GM23338 (cell line): ENCODE measurements around the gene A3GALT2. TPM values are rescaled to one million over a fixed set of nuclear protein-coding genes. Genes with fewer than 3 reads are reported as not detected.

ENCODE experiments used
- ATAC-seq: fragments of 200-7000 bp; cut with Tn5 transposase; 3 replicates; pipeline ENCODE4 v1.9.1; 2020
- DNase-seq: peaks from one replicate; pipeline ENCODE4 v3.0.0-alpha.2; 2015; ENCODE audit warnings: low spot score
- H2AFZ ChIP-seq: fragments of 200-600 bp; sonication (generic); 2 replicates; pipeline ENCODE4 v1.8.0; 2016; ENCODE audit warnings: antibody characterized with exemption, mild to moderate bottlenecking, moderate library complexity
- H3F3A ChIP-seq: fragments of 200-600 bp; sonication (generic); replicated peaks from 2 replicates; pipeline ENCODE4 v1.8.0; 2017; ENCODE audit warnings: antibody characterized with exemption, mixed run types, low read depth
- H3K27ac ChIP-seq: fragments of 200-600 bp; sonication (generic); 2 replicates; pipeline ENCODE4 v1.6.1; 2016; ENCODE audit warnings: low read depth
- H3K27me3 ChIP-seq: fragments of 200-600 bp; sonication (generic); 2 replicates; pipeline ENCODE4 v1.8.0; 2016; ENCODE audit warnings: mild to moderate bottlenecking, mixed run types, moderate library complexity; ENCODE audit not compliant: insufficient read depth
- H3K36me3 ChIP-seq: fragments of 200-600 bp; sonication (generic); 2 replicates; pipeline ENCODE4 v1.8.0; 2016; ENCODE audit warnings: mild to moderate bottlenecking; ENCODE audit not compliant: insufficient read depth
- H3K4me1 ChIP-seq: fragments of 200-600 bp; sonication (generic); 2 replicates; pipeline ENCODE4 v1.8.0; 2016; ENCODE audit warnings: mild to moderate bottlenecking, moderate library complexity; ENCODE audit not compliant: insufficient read depth
- H3K4me2 ChIP-seq: fragments of 200-600 bp; sonication (generic); 2 replicates; pipeline ENCODE4 v1.7.1; 2017; ENCODE audit warnings: mixed run types
- H3K4me3 ChIP-seq: fragments of 200-600 bp; sonication (generic); 2 replicates; pipeline ENCODE4 v1.6.1; 2016; ENCODE audit warnings: mixed run types
- H3K79me2 ChIP-seq: fragments of 200-600 bp; sonication (generic); replicated peaks from 2 replicates; pipeline ENCODE4 v1.8.0; 2017; ENCODE audit warnings: mild to moderate bottlenecking; ENCODE audit not compliant: insufficient read depth
- H3K9me2 ChIP-seq: fragments of 200-600 bp; sonication (generic); 2 replicates; pipeline ENCODE4 v1.8.0; 2017; ENCODE audit not compliant: insufficient read depth
- H4K20me1 ChIP-seq: fragments of 200-600 bp; sonication (generic); replicated peaks from 2 replicates; pipeline ENCODE4 v1.8.0; 2017; ENCODE audit warnings: mild to moderate bottlenecking; ENCODE audit not compliant: insufficient read depth
- H3K27ac Mint-ChIP-seq: 2 replicates; pipeline ENCODE4 v1.8.0; 2020; ENCODE audit warnings: inconsistent platforms, mild to moderate bottlenecking, moderate library complexity, mixed read lengths
- H3K27me3 Mint-ChIP-seq: 3 replicates; pipeline ENCODE4 v1.8.0; 2022; ENCODE audit warnings: low read depth, mild to moderate bottlenecking, moderate library complexity, mixed read lengths, inconsistent platforms; ENCODE audit not compliant: insufficient read depth, poor library complexity
- H3K36me3 Mint-ChIP-seq: 3 replicates; pipeline ENCODE4 v1.8.0; 2021; ENCODE audit warnings: low read depth, mild to moderate bottlenecking, inconsistent platforms, moderate library complexity, mixed read lengths
- H3K4me1 Mint-ChIP-seq: 3 replicates; pipeline ENCODE4 v1.8.0; 2020; ENCODE audit warnings: mild to moderate bottlenecking, inconsistent platforms, mixed read lengths
- H3K4me3 Mint-ChIP-seq: 3 replicates; pipeline ENCODE4 v1.8.0; 2021; ENCODE audit warnings: moderate library complexity, mild to moderate bottlenecking, inconsistent platforms, mixed read lengths
- H3K9me3 Mint-ChIP-seq: 3 replicates; pipeline ENCODE4 v1.8.0; 2020; ENCODE audit warnings: moderate library complexity, mild to moderate bottlenecking, inconsistent platforms, mixed read lengths
- CREB1 ChIP-seq: fragments of 250-450 bp; sonication (Bioruptor Pico); IDR thresholded peaks from 2 replicates; pipeline ENCODE4 v1.5.0; 2020; ENCODE audit warnings: low read depth, mild to moderate bottlenecking, moderate library complexity
- ETS1 ChIP-seq: IDR thresholded peaks from 2 replicates; pipeline ENCODE4 v1.6.1; 2016; ENCODE audit warnings: antibody characterized with exemption
- EZH2phosphoT487 ChIP-seq: fragments of 200-600 bp; sonication (generic); IDR thresholded peaks from one replicate; pipeline ENCODE4 v1.8.1; 2018; ENCODE audit warnings: antibody characterized with exemption; ENCODE audit not compliant: unreplicated experiment
- JUNB ChIP-seq: IDR thresholded peaks from one replicate; pipeline ENCODE4 v1.6.1; 2016; ENCODE audit warnings: antibody characterized with exemption; ENCODE audit not compliant: unreplicated experiment
- NANOG ChIP-seq: IDR thresholded peaks from 2 replicates; pipeline ENCODE4 v1.6.1; 2016; ENCODE audit warnings: antibody characterized with exemption, borderline replicate concordance
- POLR2AphosphoS5 ChIP-seq: IDR thresholded peaks from 2 replicates; pipeline ENCODE4 v1.6.1; 2016; ENCODE audit warnings: antibody characterized with exemption, low read depth
- STAT1 ChIP-seq: IDR thresholded peaks from one replicate; pipeline ENCODE4 v1.6.1; 2016; ENCODE audit warnings: antibody characterized with exemption; ENCODE audit not compliant: unreplicated experiment
- ZNF331 ChIP-seq: fragments of 250-450 bp; sonication (Bioruptor Pico); IDR thresholded peaks from 2 replicates; pipeline ENCODE4 v1.5.0; 2020; ENCODE audit warnings: low read depth, mild to moderate bottlenecking, moderate library complexity
- polyA plus RNA-seq: library from polyadenylated mRNA; unstranded; fragments of >200 nt; fragmentation: Nextera tagmentation; extraction: Ambion mirVana; gene quantifications from 2 replicates; pipeline ENCODE4 v1.2.1, GENCODE V29; 2016
- total RNA-seq: library from RNA; depleted of rRNA; stranded (reverse); fragments of >200 nt; shearing (Covaris generic); gene quantifications from 2 replicates; pipeline ENCODE4 v1.2.3, GENCODE V29; 2014
- TF ChIP-seq, protein P1 (sequence below), 2 experiments: fragments of 200-600 bp in 1 of 2; sonication (generic) in 1 of 2; conservative IDR thresholded peaks; 2 replicates each; pipeline versions ENCODE4 v1.5.1 to v1.6.1; 2016 to 2017; ENCODE audit warnings: antibody characterized with exemption in 2 of 2, low read depth in 2 of 2, mild to moderate bottlenecking in 2 of 2, moderate library complexity in 1 of 2

Gene A3GALT2
- total and polyA plus RNA-seq, 2 experiments from 2014 or later: not detected

DNA sequence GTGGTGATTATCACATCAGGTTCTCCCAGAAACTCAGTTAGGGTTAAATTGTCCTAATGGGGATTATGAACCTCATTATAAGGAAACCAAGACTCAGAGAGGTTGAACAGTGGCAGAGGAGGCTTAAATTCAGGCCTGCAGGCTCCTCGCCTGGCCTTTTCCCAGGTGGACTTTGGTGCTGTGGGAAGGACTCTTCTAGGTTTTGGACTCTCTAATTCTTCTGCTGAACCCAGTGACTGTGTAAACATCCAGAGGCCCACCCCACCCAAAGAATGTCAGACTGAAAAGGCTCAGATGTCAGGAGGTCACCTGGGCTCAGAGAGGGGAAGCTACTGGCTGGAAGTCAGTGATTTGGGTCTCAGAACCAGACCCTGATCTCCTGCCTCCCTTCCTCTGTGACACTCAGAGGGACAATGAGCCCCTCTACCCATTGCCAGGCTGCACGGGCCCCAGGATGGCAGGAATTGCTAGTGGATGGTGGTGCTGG lies 62.1 kb downstream of the A3GALT2 start:
- H3K4me1 Mint-ChIP-seq: peaks cover 33% of the 10 kb centered on the region
- Histone ChIP-seq H3K4me1 (peaks cover 29% of the 10 kb centered on the region), H3K27ac (no peak overlapping the region), H3K27me3 (no peaks in the 10 kb centered on the region), H3K4me3 (no peak overlapping the region), H3K4me2 (peak overlapping the region; percentile 84; the same call in 1 of the 2 replicates), H4K20me1 (peaks cover 15% of the 10 kb centered on the region), H2AFZ (no peak overlapping the region), H3K9me2 (no peaks in the 10 kb centered on the region), H3F3A (peaks cover 4% of the 10 kb centered on the region; the same call in 1 of the 2 replicates), H3K79me2 (peaks cover 47% of the 10 kb centered on the region), H3K36me3 (no peaks in the 10 kb centered on the region)
- no peak for TF ChIP-seq ZNF331 (CRISPR knock-in tag)
- TF ChIP-seq POLR2AphosphoS5: no peak
- no peak for TF ChIP-seq CREB1 (CRISPR knock-in tag)
- TF ChIP-seq ETS1: no peak
- TF ChIP-seq, protein P1, sequence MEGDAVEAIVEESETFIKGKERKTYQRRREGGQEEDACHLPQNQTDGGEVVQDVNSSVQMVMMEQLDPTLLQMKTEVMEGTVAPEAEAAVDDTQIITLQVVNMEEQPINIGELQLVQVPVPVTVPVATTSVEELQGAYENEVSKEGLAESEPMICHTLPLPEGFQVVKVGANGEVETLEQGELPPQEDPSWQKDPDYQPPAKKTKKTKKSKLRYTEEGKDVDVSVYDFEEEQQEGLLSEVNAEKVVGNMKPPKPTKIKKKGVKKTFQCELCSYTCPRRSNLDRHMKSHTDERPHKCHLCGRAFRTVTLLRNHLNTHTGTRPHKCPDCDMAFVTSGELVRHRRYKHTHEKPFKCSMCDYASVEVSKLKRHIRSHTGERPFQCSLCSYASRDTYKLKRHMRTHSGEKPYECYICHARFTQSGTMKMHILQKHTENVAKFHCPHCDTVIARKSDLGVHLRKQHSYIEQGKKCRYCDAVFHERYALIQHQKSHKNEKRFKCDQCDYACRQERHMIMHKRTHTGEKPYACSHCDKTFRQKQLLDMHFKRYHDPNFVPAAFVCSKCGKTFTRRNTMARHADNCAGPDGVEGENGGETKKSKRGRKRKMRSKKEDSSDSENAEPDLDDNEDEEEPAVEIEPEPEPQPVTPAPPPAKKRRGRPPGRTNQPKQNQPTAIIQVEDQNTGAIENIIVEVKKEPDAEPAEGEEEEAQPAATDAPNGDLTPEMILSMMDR (conservative IDR thresholded peaks at IDR 0.05; ENCODE audit: low read depth in 2 of 2): no peak
- TF ChIP-seq NANOG: no peak
- TF ChIP-seq JUNB: no peak
- DNase-seq (no peak), ATAC-seq (no peak)
- no peak overlapping the region for H3K27ac Mint-ChIP-seq
- peaks cover 6% of the 10 kb centered on the region; the same call in 1 of the 3 replicates for H3K9me3 Mint-ChIP-seq
- H3K27me3 Mint-ChIP-seq: peaks cover 14% of the 10 kb centered on the region
- H3K36me3 Mint-ChIP-seq: peaks cover 10% of the 10 kb centered on the region
- peak overlapping the region; percentile 30; the same call in 1 of the 3 replicates for H3K4me3 Mint-ChIP-seq

GRCh38 chr1:33257772-33258712 lies 62.9 kb downstream of the A3GALT2 start:
- H3K9me2 ChIP-seq: no peaks in the 10 kb centered on the region
- H3K4me3 Mint-ChIP-seq: peak overlapping the region; percentile 100
- H3F3A ChIP-seq: peaks cover 4% of the 10 kb centered on the region; the same call in 1 of the 2 replicates
- peak overlapping the region; percentile 84 for H3K4me2 ChIP-seq
- H3K4me3 ChIP-seq: peak overlapping the region; percentile 76
- peaks cover 10% of the 10 kb centered on the region for H3K36me3 Mint-ChIP-seq
- H3K9me3 Mint-ChIP-seq: peaks cover 6% of the 10 kb centered on the region; the same call in 1 of the 3 replicates
- DNase-seq (no peak), ATAC-seq (no peak)
- H3K4me1 Mint-ChIP-seq: peaks cover 33% of the 10 kb centered on the region
- peaks cover 47% of the 10 kb centered on the region for H3K79me2 ChIP-seq
- H3K27me3 ChIP-seq: no peaks in the 10 kb centered on the region
- no peak overlapping the region for H3K27ac ChIP-seq
- peak overlapping the region; percentile 98 for H3K27ac Mint-ChIP-seq
- peaks cover 14% of the 10 kb centered on the region for H3K27me3 Mint-ChIP-seq
- H2AFZ ChIP-seq: no peak overlapping the region; the same call in 1 of the 2 replicates
- H3K4me1 ChIP-seq: peaks cover 29% of the 10 kb centered on the region
- H4K20me1 ChIP-seq: peaks cover 15% of the 10 kb centered on the region
- H3K36me3 ChIP-seq: no peaks in the 10 kb centered on the region
- TF ChIP-seq ETS1: no peak
- TF ChIP-seq, protein P1 (conservative IDR thresholded peaks at IDR 0.05; ENCODE audit: low read depth in 2 of 2): no peak
- TF ChIP-seq STAT1: no peak
- no peak for TF ChIP-seq EZH2phosphoT487
- no peak for TF ChIP-seq POLR2AphosphoS5
